Peyer's patch (tissue), 4 donors: ENCODE measurements around the gene NRBF2.

ENCODE experiments used
- POLR2A ChIP-seq, 2 donors: fragments of 450-650 bp; IDR thresholded peaks; one replicate each; pipeline ENCODE4 v1.5.1; 2017; ENCODE audit warnings: antibody characterized with exemption in 2 of 2, mild to moderate bottlenecking in 2 of 2, moderate library complexity in 2 of 2
- TF ChIP-seq, protein P1 (sequence below), 6 experiments: fragments of 450-650 bp in 4 of 6; fragments of 200-600 bp in 2 of 6; sonication (generic) in 1 of 6; IDR thresholded peaks; one replicate each; pipeline ENCODE4 v1.5.1; 2017 to 2019; ENCODE audit warnings: antibody characterized with exemption in 6 of 6, mild to moderate bottlenecking in 3 of 6, moderate library complexity in 1 of 6

GRCh38 chr10:63123727-63124362 lies 9.3 kb upstream of the NRBF2 start:
- TF ChIP-seq, protein P1, sequence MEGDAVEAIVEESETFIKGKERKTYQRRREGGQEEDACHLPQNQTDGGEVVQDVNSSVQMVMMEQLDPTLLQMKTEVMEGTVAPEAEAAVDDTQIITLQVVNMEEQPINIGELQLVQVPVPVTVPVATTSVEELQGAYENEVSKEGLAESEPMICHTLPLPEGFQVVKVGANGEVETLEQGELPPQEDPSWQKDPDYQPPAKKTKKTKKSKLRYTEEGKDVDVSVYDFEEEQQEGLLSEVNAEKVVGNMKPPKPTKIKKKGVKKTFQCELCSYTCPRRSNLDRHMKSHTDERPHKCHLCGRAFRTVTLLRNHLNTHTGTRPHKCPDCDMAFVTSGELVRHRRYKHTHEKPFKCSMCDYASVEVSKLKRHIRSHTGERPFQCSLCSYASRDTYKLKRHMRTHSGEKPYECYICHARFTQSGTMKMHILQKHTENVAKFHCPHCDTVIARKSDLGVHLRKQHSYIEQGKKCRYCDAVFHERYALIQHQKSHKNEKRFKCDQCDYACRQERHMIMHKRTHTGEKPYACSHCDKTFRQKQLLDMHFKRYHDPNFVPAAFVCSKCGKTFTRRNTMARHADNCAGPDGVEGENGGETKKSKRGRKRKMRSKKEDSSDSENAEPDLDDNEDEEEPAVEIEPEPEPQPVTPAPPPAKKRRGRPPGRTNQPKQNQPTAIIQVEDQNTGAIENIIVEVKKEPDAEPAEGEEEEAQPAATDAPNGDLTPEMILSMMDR (IDR thresholded peaks at IDR 0.05): no peak
- TF ChIP-seq POLR2A (IDR thresholded peaks at IDR 0.05): no peak
